A549 (cell line): Measurements from ENCODE around the gene CEBPG. TPM values are rescaled to one million over a fixed set of nuclear protein-coding genes. Genes with fewer than 3 reads are reported as not detected.

Experiments used
- ATAC-seq, 2 experiments: fragments of 200-7000 bp in 1 of 2; fragments of >200 bp in 1 of 2; cut with Nextera tagmentation in 1 of 2; cut with Tn5 transposase in 1 of 2; 3 replicates each; pipeline versions ENCODE4 v1.8.0 to v1.9.1; 2018 to 2020; ENCODE audit warnings: mild to moderate bottlenecking in 1 of 2, moderate library complexity in 1 of 2
- CTCF ChIA-PET: fragments of 300-600 bp; sonication (Branson Sonifier 250); formaldehyde crosslinking; extraction: SDS; loops from one replicate; lab custom pipeline; 2021; ENCODE audit warnings: antibody characterized with exemption, inconsistent platforms; lab: Yijun Ruan, JAX
- POLR2A ChIA-PET: fragments of 350-600 bp; formaldehyde crosslinking; extraction: SDS; loops from one replicate; lab custom pipeline; 2021; ENCODE audit warnings: antibody characterized with exemption, inconsistent platforms; lab: Yijun Ruan, JAX
- DNase-seq, 2 experiments: peaks; one replicate each; pipeline versions ENCODE4 v3.0.0 to v3.0.0-alpha.2; 2011 to 2016; ENCODE audit warnings: low read depth in 1 of 2, low spot score in 1 of 2
- FAIRE-seq: peaks from 2 replicates; lab custom pipeline; 2011; peaks lifted over from hg19 to GRCh38; lab: Jason Lieb, UNC
- H3K27ac ChIP-seq, 2 experiments: fragments of >200 bp; sonication (Bioruptor Twin); formaldehyde crosslinking; 3 replicates each; pipeline ENCODE4 v1.5.1; 2016 to 2017
- H3K4me1 ChIP-seq: fragments of >200 bp; sonication (Bioruptor Twin); formaldehyde crosslinking; 3 replicates; pipeline ENCODE4 v1.6.1; 2016
- H3K4me2 ChIP-seq: fragments of >200 bp; sonication (Bioruptor Twin); formaldehyde crosslinking; 3 replicates; pipeline ENCODE4 v1.6.1; 2016
- H3K4me3 ChIP-seq: fragments of >200 bp; sonication (Bioruptor Twin); formaldehyde crosslinking; 3 replicates; pipeline ENCODE4 v1.5.1; 2016
- H3K9me3 ChIP-seq: fragments of >200 bp; sonication (Bioruptor Twin); formaldehyde crosslinking; 3 replicates; pipeline ENCODE4 v1.6.1; 2016
- CHD2 ChIP-seq: fragments of 150-350 bp; IDR thresholded peaks from 2 replicates; pipeline ENCODE4 v1.6.1; 2014; ENCODE audit warnings: low read length; ENCODE audit not compliant: partially characterized antibody
- E2F6 ChIP-seq: IDR thresholded peaks from 2 replicates; pipeline ENCODE4 v1.6.1; 2012; ENCODE audit warnings: low read depth, borderline replicate concordance
- EHMT2 ChIP-seq: fragments of 200-600 bp; sonication (generic); IDR thresholded peaks from 2 replicates; pipeline ENCODE4 v1.6.1; 2016; ENCODE audit warnings: antibody characterized with exemption, low read depth, mild to moderate bottlenecking, moderate library complexity
- ELK1 ChIP-seq: fragments of 150-350 bp; IDR thresholded peaks from 2 replicates; pipeline ENCODE4 v1.6.1; 2014; ENCODE audit warnings: low read depth, mild to moderate bottlenecking, low read length
- HDAC2 ChIP-seq: fragments of 200-600 bp; sonication (generic); IDR thresholded peaks from 2 replicates; pipeline ENCODE4 v1.6.1; 2016
- HOXA7 ChIP-seq: fragments of 250-450 bp; sonication (Bioruptor Pico); IDR thresholded peaks from 2 replicates; pipeline ENCODE4 v1.5.0; 2020; ENCODE audit warnings: mild to moderate bottlenecking, moderate library complexity
- JUN ChIP-seq, 2 experiments: fragments of >200 bp; sonication (Bioruptor Twin); formaldehyde crosslinking; IDR thresholded peaks; 2 replicates in 1 of 2; 3 replicates in 1 of 2; pipeline ENCODE4 v1.6.1; 2016 to 2017
- JUNB ChIP-seq: fragments of >200 bp; sonication (Bioruptor Twin); formaldehyde crosslinking; IDR thresholded peaks from 2 replicates; pipeline ENCODE4 v1.6.1; 2016
- MAFK ChIP-seq: fragments of 450-650 bp; IDR thresholded peaks from 2 replicates; pipeline ENCODE4 v1.6.1; 2014; ENCODE audit not compliant: partially characterized antibody
- NPAS2 ChIP-seq: fragments of 250-450 bp; sonication (Bioruptor Pico); IDR thresholded peaks from 2 replicates; pipeline ENCODE4 v1.8.0; 2022; ENCODE audit warnings: mild to moderate bottlenecking, moderate library complexity, borderline replicate concordance
- NR3C1 ChIP-seq: fragments of >200 bp; sonication (Bioruptor Twin); formaldehyde crosslinking; IDR thresholded peaks from 3 replicates; pipeline ENCODE4 v1.6.1; 2017
- USF2 ChIP-seq: fragments of 450-650 bp; IDR thresholded peaks from 2 replicates; pipeline ENCODE4 v1.6.1; 2014; ENCODE audit warnings: antibody characterized with exemption
- ZNF302 ChIP-seq: fragments of 250-450 bp; sonication (Bioruptor Pico); IDR thresholded peaks from 2 replicates; pipeline ENCODE4 v1.9.0; 2021; ENCODE audit warnings: inconsistent platforms, mild to moderate bottlenecking, moderate library complexity
- WGBS: methylation state at CpG from one replicate; pipeline ENCODE4 v1.1.6; 2017; ENCODE audit errors: missing lambda C conversion rate; 5-methylcytosine and 5-hydroxymethylcytosine counted together
- polyA plus RNA-seq, 4 experiments: library from polyadenylated mRNA; depleted of rRNA in 3 of 4; stranded (reverse); fragments of >200 nt; fragmentation: RNase III in 1 of 4; extraction: RNeasy Plus Mini Kit Qiagen cat#74134 plus additional on column Dnase treatment in 1 of 4; gene quantifications; 2 replicates in 3 of 4; 3 replicates in 1 of 4; pipeline ENCODE4 v1.2.3, GENCODE V29; 2011 to 2017

The CEBPG gene
- polyA plus RNA-seq, 2 of the 4 experiments (the other 2 are of a cell fraction): 34.3 to 138 TPM

DNA sequence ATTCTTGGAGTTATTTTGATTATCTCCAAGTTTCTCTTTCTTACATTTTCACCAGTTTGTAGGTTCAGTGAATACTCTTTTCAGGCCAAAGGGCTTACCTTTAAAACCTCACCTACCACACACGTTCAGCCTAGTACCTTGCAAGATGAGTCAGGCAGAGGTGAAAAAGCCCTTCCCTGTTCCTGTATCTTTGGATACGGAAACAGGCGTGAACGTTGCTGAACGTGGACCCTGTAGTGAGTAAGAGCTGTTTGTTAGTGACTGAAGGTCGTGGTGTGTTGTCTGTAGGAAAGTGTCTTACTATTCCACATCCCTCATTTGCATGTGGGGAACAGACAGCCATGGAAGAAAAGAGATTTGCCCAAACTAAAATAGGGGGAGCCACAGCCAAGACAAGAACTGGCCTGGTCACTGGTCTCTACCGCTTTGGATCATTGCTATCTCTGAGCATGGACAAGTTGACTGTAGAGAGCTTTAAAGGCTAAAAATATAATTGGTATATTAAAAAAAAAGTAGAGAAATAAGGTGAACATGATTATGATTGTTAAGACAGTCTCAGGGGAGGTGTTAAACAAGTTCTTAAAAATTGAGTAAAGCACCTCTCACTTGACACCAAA is 3.5 kb downstream of the CEBPG start:
- Histone ChIP-seq H3K4me3 (peak overlapping the region; percentile 65; the same call in 2 of the 3 replicates), H3K9me3 (no peaks in the 10 kb centered on the region), H3K4me1 (peaks cover 37% of the 10 kb centered on the region), H3K27ac (peak overlapping the region; percentile 31 to 92; a peak in 5 of 6 replicates), H3K4me2 (peak overlapping the region; percentile 79)
- ChIA-PET POLR2A (interaction anchor here (0.7 to 3.3 kb wide), 7 partner anchors 9 to 128 kb away, joined by 3 to 51 read pairs (median 4); partner anchors contain the start of gene CEBPA), CTCF (interaction anchor here (0.6 to 36.3 kb wide), 20 partner anchors 8 to 621 kb away, joined by 3 to 881 read pairs (median 4); partner anchors contain the start of gene CEBPA)
- no peak for ATAC-seq
- TF ChIP-seq JUN (IDR thresholded peaks at IDR 0.05): no peak
- no peak for TF ChIP-seq MAFK
- peak; percentile 76 for FAIRE-seq
- DNase-seq: peak in 1 of 2 experiments; percentile 66
- 36% methylated on average over 7 of the region's 7 CpGs for WGBS

DNA sequence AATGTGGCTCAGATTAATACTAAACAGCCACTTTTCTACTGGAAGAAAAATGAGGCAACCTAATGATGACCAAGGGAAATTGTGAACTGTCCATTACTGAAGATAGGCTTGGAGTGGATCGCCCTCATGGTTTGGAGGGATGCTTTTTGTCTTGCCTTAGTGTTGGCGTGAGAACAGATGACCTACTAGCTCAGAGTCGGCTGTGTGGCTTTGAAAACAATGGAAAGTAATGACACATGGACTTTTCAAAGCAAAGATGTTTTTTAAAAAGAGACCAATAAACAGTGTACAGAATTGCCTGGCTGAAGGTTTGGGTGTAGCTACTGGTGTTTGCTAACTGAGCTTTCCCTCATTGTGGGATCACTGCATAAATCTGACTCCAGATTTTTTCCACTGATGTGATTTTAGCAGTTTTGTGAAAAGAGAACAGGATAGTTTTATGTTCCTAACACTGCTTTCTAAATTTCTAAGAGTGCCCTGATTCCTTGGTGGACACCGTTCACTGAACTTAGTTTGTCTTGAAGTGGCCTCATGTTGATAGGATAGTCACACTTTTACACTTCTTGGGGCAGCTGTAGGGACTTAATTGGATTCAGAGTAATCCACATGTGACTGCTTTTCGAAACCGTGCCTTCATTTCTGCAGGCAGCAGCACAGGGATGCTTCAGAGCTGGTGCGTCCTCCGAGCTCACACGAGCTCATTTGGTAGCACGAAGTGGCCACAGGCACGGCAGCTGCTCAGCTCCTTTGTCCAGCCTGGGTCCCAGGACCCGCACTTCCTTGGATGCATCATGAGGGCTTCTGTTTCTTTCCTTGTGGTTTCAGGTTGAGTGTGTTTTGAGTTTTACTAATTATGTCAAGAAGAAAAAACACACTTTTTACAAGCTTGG is 4.3 kb downstream of the CEBPG start:
- CTCF ChIA-PET: interaction anchor here (0.5 to 36.3 kb wide), 21 partner anchors 12 to 452 kb away, joined by 3 to 881 read pairs (median 4); partner anchors contain the start of gene CEBPA
- Histone ChIP-seq H3K4me2 (peak overlapping the region; percentile 79), H3K4me3 (no peak overlapping the region), H3K9me3 (no peaks in the 10 kb centered on the region), H3K4me1 (peaks cover 36% of the 10 kb centered on the region), H3K27ac (peak overlapping the region in 1 of 2 experiments; percentile 31; a peak in 1 of 6 replicates)
- no peak for DNase-seq
- POLR2A ChIA-PET: interaction anchor here (0.8 to 3.3 kb wide), 5 partner anchors 8 to 129 kb away, joined by 3 to 51 read pairs (median 4); partner anchors contain the start of gene CEBPA
- no peak for TF ChIP-seq EHMT2
- no peak for TF ChIP-seq JUNB
- no peak for TF ChIP-seq NPAS2 (CRISPR knock-in tag)
- TF ChIP-seq HDAC2: no peak
- ATAC-seq: no peak
- no peak for FAIRE-seq
- WGBS: 94% methylated on average over 12 of the region's 12 CpGs

DNA sequence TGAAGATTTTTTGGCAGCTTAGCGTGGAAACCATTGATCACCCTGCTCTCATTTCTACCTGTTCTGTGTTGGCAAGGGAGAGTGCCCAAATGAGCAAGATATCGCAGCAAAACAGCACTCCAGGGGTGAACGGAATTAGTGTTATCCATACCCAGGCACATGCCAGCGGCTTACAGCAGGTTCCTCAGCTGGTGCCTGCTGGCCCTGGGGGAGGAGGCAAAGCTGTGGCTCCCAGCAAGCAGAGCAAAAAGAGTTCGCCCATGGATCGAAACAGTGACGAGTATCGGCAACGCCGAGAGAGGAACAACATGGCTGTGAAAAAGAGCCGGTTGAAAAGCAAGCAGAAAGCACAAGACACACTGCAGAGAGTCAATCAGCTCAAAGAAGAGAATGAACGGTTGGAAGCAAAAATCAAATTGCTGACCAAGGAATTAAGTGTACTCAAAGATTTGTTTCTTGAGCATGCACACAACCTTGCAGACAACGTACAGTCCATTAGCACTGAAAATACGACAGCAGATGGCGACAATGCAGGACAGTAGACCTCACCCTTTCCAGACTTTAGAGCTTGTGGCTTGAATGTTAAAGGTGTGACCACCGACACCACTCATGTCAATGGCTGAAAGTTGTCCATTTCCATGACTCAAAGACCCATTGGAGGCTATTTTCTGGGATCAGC is 5.8 kb downstream of the CEBPG start:
- Histone ChIP-seq H3K27ac (no peak overlapping the region), H3K4me3 (no peak overlapping the region), H3K4me1 (peaks cover 35% of the 10 kb centered on the region), H3K9me3 (no peaks in the 10 kb centered on the region), H3K4me2 (no peak overlapping the region)
- TF ChIP-seq NR3C1 (no peak), MAFK (peak; percentile 72)
- WGBS: 94% methylated on average over 16 of the region's 16 CpGs
- DNase-seq (no peak), FAIRE-seq (no peak), ATAC-seq (no peak)
- POLR2A ChIA-PET: interaction anchor here (3.3 kb wide), 1 partner anchor 78 kb away, joined by 51 read pairs; the partner anchor contains the start of gene CEBPA
- CTCF ChIA-PET: interaction anchor here (0.7 to 36.3 kb wide), 16 partner anchors 10 to 399 kb away, joined by 3 to 881 read pairs (median 5); partner anchors contain the start of gene CEBPA

DNA sequence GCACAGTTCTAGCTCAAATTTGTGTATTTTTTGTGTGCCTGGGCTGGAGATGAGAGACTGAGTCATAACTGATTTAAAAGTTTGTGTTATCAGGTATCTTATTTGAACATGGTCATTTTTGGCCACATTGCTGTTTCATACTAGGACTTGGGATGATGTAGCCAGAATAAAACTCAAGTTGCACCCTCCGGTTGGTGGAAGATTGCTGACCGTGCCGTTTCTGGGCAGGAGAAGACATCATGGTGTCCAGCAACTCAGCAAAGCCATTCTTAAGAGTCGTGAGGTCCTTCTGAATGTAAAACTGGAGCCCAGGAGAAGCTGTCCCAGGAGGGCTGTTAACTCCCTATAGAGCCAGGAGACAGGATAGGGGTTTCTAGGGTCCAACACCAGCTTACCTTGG is 7.6 kb downstream of the CEBPG start:
- no peaks in the 10 kb centered on the region for H3K9me3 ChIP-seq
- TF ChIP-seq HDAC2 (no peak), USF2 (no peak), MAFK (peak; percentile 96)
- TF ChIP-seq, all 56 proteins: peak for 1
- no peak overlapping the region for H3K27ac ChIP-seq
- peaks cover 22% of the 10 kb centered on the region for H3K4me1 ChIP-seq
- POLR2A ChIA-PET: interaction anchor here (3.2 kb wide), 1 partner anchor 79 kb away, joined by 11 read pairs; the partner anchor contains the start of gene CEBPA
- ATAC-seq: no peak
- FAIRE-seq: peak; percentile 7
- no peak overlapping the region for H3K4me2 ChIP-seq
- CTCF ChIA-PET: interaction anchor here (0.7 to 36.3 kb wide), 11 partner anchors 10 to 410 kb away, joined by 3 to 881 read pairs (median 6); partner anchors contain the start of genes CEBPA and CEP89
- 90% methylated on average over 4 of the region's 4 CpGs for WGBS
- no peak overlapping the region for H3K4me3 ChIP-seq
- no peak for DNase-seq

GRCh38 chr19:33382006-33382405 is 8.5 kb downstream of the CEBPG start:
- Histone ChIP-seq H3K4me2 (no peak overlapping the region), H3K27ac (no peak overlapping the region), H3K9me3 (no peaks in the 10 kb centered on the region), H3K4me3 (no peak overlapping the region), H3K4me1 (peaks cover 13% of the 10 kb centered on the region)
- CTCF ChIA-PET: interaction anchor here (0.7 to 36.3 kb wide), 11 partner anchors 8 to 238 kb away, joined by 3 to 881 read pairs (median 6); partner anchors contain the start of genes CEBPA and CEBPG
- DNase-seq: no peak
- no peak for TF ChIP-seq E2F6
- no peak for TF ChIP-seq CHD2
- TF ChIP-seq ZNF302 (CRISPR knock-in tag): no peak
- TF ChIP-seq ELK1: no peak
- TF ChIP-seq EHMT2: no peak
- no peak for TF ChIP-seq HOXA7 (CRISPR knock-in tag)
- POLR2A ChIA-PET: interaction anchor here (2.4 to 3.2 kb wide), 2 partner anchors 8 to 80 kb away, joined by 11 to 19 read pairs; partner anchors contain the start of genes CEBPA and CEBPG
- ATAC-seq: no peak
- peak; percentile 46 for FAIRE-seq
- whole genome bisulfite sequencing: 94% methylated on average over 4 of the region's 4 CpGs
